Natural killer cell treated with Interleukin-12 subunit alpha and Interleukin-12 subunit beta and Interleukin-15 and Interleukin-18, amount 100 ng/mL, for 72 hours (primary cell): ENCODE measurements around the gene TEX13D. TPM values are rescaled to one million over a fixed set of nuclear protein-coding genes. Genes with fewer than 3 reads are reported as not detected.

Experiments used
- ATAC-seq, 2 donors: fragments of 150-1000 bp; cut with Tn5 transposase in 1 of 2; sonication (Bioruptor Pico), chemical (Tn5 transposase) in 1 of 2; 2 replicates each; pipeline ENCODE4 v1.10.0; 2021
- DNase-seq: peaks from one replicate; pipeline ENCODE4 v3.0.0; 2022; ENCODE audit warnings: low spot score
- H3K27ac Mint-ChIP-seq, 2 donors: 1 replicate in 1 of 2; 2 replicates in 1 of 2; pipeline ENCODE4 v1.8.0; 2022; ENCODE audit warnings: mixed read lengths in 2 of 2, mild to moderate bottlenecking in 1 of 2, moderate library complexity in 1 of 2
- H3K27me3 Mint-ChIP-seq, 2 donors: 1 replicate in 1 of 2; 2 replicates in 1 of 2; pipeline ENCODE4 v1.8.0; 2022; ENCODE audit warnings: mixed read lengths in 2 of 2
- H3K36me3 Mint-ChIP-seq: one replicate; pipeline ENCODE4 v1.8.0; 2022; ENCODE audit warnings: mixed read lengths
- H3K4me1 Mint-ChIP-seq, 2 donors: 1 replicate in 1 of 2; 2 replicates in 1 of 2; pipeline ENCODE4 v1.8.0; 2022; ENCODE audit warnings: low read depth in 2 of 2, mixed read lengths in 2 of 2, mild to moderate bottlenecking in 1 of 2
- H3K4me3 Mint-ChIP-seq: one replicate; pipeline ENCODE4 v1.8.0; 2022; ENCODE audit warnings: mixed read lengths
- H3K9me3 Mint-ChIP-seq: 2 replicates; pipeline ENCODE4 v1.8.0; 2022; ENCODE audit warnings: mixed read lengths
- total RNA-seq, 2 donors: library from RNA; stranded (reverse); gene quantifications; one replicate each; pipeline ENCODE4 v1.2.3, GENCODE V29; 2022

TEX13D gene
- total RNA-seq, 2 donors from 2014 or later = 1.6 TPM; not detected in 1

- peak overlapping the region; percentile 84 for H3K4me3 Mint-ChIP-seq
- H3K27ac Mint-ChIP-seq = peak overlapping the region; percentile 86 to 89
- peaks cover 41 to 60% of the 10 kb centered on the region in 2 donors for H3K4me1 Mint-ChIP-seq
- H3K36me3 Mint-ChIP-seq = no peaks in the 10 kb centered on the region
- no peaks in the 10 kb centered on the region for H3K9me3 Mint-ChIP-seq
- no peak for DNase-seq
- ATAC-seq = peak in 1 of 2 donors; percentile 10
- no peaks in the 10 kb centered on the region for H3K27me3 Mint-ChIP-seq
These were observed 9.1 kb downstream of the TEX13D start for GRCh38 chrX:124341396-124342132.

- Mint-ChIP-seq H3K36me3 (no peaks in the 10 kb centered on the region), H3K27ac (peak overlapping the region; percentile 86 to 89), H3K4me1 (peaks cover 41 to 60% of the 10 kb centered on the region in 2 donors), H3K4me3 (peak overlapping the region; percentile 84), H3K9me3 (no peaks in the 10 kb centered on the region), H3K27me3 (no peaks in the 10 kb centered on the region)
- DNase-seq (no peak), ATAC-seq (peak; percentile 29 to 40)
These were observed 9.9 kb downstream of the TEX13D start for GRCh38 chrX:124342174-124342867.

- Mint-ChIP-seq H3K36me3 (no peaks in the 10 kb centered on the region), H3K4me1 (peaks cover 41 to 62% of the 10 kb centered on the region in 2 donors), H3K27ac (peak overlapping the region; percentile 86 to 89), H3K9me3 (no peaks in the 10 kb centered on the region), H3K4me3 (peak overlapping the region; percentile 84), H3K27me3 (no peaks in the 10 kb centered on the region)
- ATAC-seq (no peak), DNase-seq (no peak)
These were observed 10.6 kb downstream of the TEX13D start for GRCh38 chrX:124343016-124343415.

GRCh38 chrX:124344246-124344645, 11.8 kb downstream of the TEX13D start:
- DNase-seq = no peak
- Mint-ChIP-seq H3K27me3 (no peaks in the 10 kb centered on the region), H3K36me3 (no peaks in the 10 kb centered on the region), H3K4me3 (peak overlapping the region; percentile 84), H3K4me1 (peaks cover 38 to 64% of the 10 kb centered on the region in 2 donors), H3K9me3 (no peaks in the 10 kb centered on the region), H3K27ac (peak overlapping the region; percentile 86 to 89)
- ATAC-seq = no peak

GRCh38 chrX:124346117-124346876, 13.8 kb downstream of the TEX13D start, which contains the start of gene SH2D1A:
Gene SH2D1A, plus strand, starts transcription at chrX:124346563. Its CDS starts 80 bp downstream, at chrX:124346643.
- no peaks in the 10 kb centered on the region for H3K9me3 Mint-ChIP-seq
- ATAC-seq = peak; percentile 68 to 72
- H3K4me1 Mint-ChIP-seq = peaks cover 33 to 55% of the 10 kb centered on the region in 2 donors
- peak within 1 kb of the TSS; percentile 86 to 89 for H3K27ac Mint-ChIP-seq
- H3K4me3 Mint-ChIP-seq = peak within 1 kb of the TSS; percentile 84
- no peak for DNase-seq
- H3K36me3 Mint-ChIP-seq = no peaks in the 10 kb centered on the region
- no peaks in the 10 kb centered on the region for H3K27me3 Mint-ChIP-seq

GRCh38 chrX:124346877-124347241, 14.4 kb downstream of the TEX13D start:
- H3K4me3 Mint-ChIP-seq = peak overlapping the region; percentile 84
- no peak for ATAC-seq
- H3K9me3 Mint-ChIP-seq = no peaks in the 10 kb centered on the region
- no peaks in the 10 kb centered on the region for H3K36me3 Mint-ChIP-seq
- no peak for DNase-seq
- H3K4me1 Mint-ChIP-seq = peaks cover 27 to 54% of the 10 kb centered on the region in 2 donors
- no peaks in the 10 kb centered on the region for H3K27me3 Mint-ChIP-seq
- peak overlapping the region; percentile 86 to 89 for H3K27ac Mint-ChIP-seq

- peak; percentile 70 for DNase-seq
- ATAC-seq = peak; percentile 55 to 65
- no peaks in the 10 kb centered on the region for H3K27me3 Mint-ChIP-seq
These were observed 14.8 kb downstream of the TEX13D start for GRCh38 chrX:124347242-124347641.

GRCh38 chrX:124348182-124348581, 15.7 kb downstream of the TEX13D start:
- no peaks in the 10 kb centered on the region for H3K36me3 Mint-ChIP-seq
- H3K27me3 Mint-ChIP-seq = no peaks in the 10 kb centered on the region
- peak overlapping the region; percentile 86 to 89 for H3K27ac Mint-ChIP-seq
- H3K4me3 Mint-ChIP-seq = peak overlapping the region; percentile 84
- peaks cover 24 to 49% of the 10 kb centered on the region in 2 donors for H3K4me1 Mint-ChIP-seq
- H3K9me3 Mint-ChIP-seq = no peaks in the 10 kb centered on the region
- ATAC-seq (no peak), DNase-seq (no peak)

More at GRCh38 chrX:124347242-124347641, 14.8 kb downstream of the TEX13D start:
- H3K36me3 Mint-ChIP-seq = no peaks in the 10 kb centered on the region
- H3K9me3 Mint-ChIP-seq = no peaks in the 10 kb centered on the region
- peaks cover 23 to 51% of the 10 kb centered on the region in 2 donors for H3K4me1 Mint-ChIP-seq
- H3K4me3 Mint-ChIP-seq = peak overlapping the region; percentile 84
- peak overlapping the region; percentile 86 to 89 for H3K27ac Mint-ChIP-seq

GRCh38 chrX:124348885-124349453, 16.5 kb downstream of the TEX13D start:
- H3K27ac Mint-ChIP-seq = peak overlapping the region; percentile 86 to 89
- H3K9me3 Mint-ChIP-seq = no peaks in the 10 kb centered on the region
- no peak for DNase-seq
- no peaks in the 10 kb centered on the region for H3K27me3 Mint-ChIP-seq
- no peaks in the 10 kb centered on the region for H3K36me3 Mint-ChIP-seq
- no peak for ATAC-seq
- peak overlapping the region; percentile 84 for H3K4me3 Mint-ChIP-seq
- H3K4me1 Mint-ChIP-seq = peaks cover 25 to 49% of the 10 kb centered on the region in 2 donors

GRCh38 chrX:124354648-124355047, 22.2 kb downstream of the TEX13D start:
- DNase-seq = no peak
- Mint-ChIP-seq H3K36me3 (no peaks in the 10 kb centered on the region), H3K27me3 (no peaks in the 10 kb centered on the region), H3K9me3 (no peaks in the 10 kb centered on the region), H3K4me3 (peak overlapping the region; percentile 84), H3K4me1 (peaks cover 29 to 61% of the 10 kb centered on the region in 2 donors), H3K27ac (peak overlapping the region; percentile 81 to 87)
- no peak for ATAC-seq

- H3K4me1 Mint-ChIP-seq = peaks cover 41 to 64% of the 10 kb centered on the region in 2 donors
- H3K36me3 Mint-ChIP-seq = peaks cover 8% of the 10 kb centered on the region
- peaks cover 0 to 3% of the 10 kb centered on the region in 2 donors for H3K27me3 Mint-ChIP-seq
- peak overlapping the region; percentile 86 to 92 for H3K27ac Mint-ChIP-seq
- H3K4me3 Mint-ChIP-seq = peak overlapping the region; percentile 84
- ATAC-seq = peak; percentile 21 to 64
- H3K9me3 Mint-ChIP-seq = no peaks in the 10 kb centered on the region
- DNase-seq = no peak
These were observed 26.4 kb downstream of the TEX13D start for GRCh38 chrX:124358800-124359383.

- Mint-ChIP-seq H3K9me3 (no peaks in the 10 kb centered on the region), H3K36me3 (peaks cover 8% of the 10 kb centered on the region), H3K27me3 (peaks cover 0 to 7% of the 10 kb centered on the region in 2 donors), H3K27ac (peak overlapping the region; percentile 87 to 88), H3K4me3 (peak overlapping the region; percentile 79), H3K4me1 (peaks cover 33 to 56% of the 10 kb centered on the region in 2 donors)
- ATAC-seq (peak; percentile 65 to 76), DNase-seq (no peak)
These were observed 29.6 kb downstream of the TEX13D start for GRCh38 chrX:124362072-124362471.

GRCh38 chrX:124362761-124363160, 30.3 kb downstream of the TEX13D start:
- Mint-ChIP-seq H3K9me3 (no peaks in the 10 kb centered on the region), H3K27me3 (peaks cover 0 to 7% of the 10 kb centered on the region in 2 donors), H3K4me1 (peaks cover 31 to 49% of the 10 kb centered on the region in 2 donors), H3K27ac (peak overlapping the region; percentile 87 to 88), H3K4me3 (peak overlapping the region; percentile 79), H3K36me3 (peaks cover 8% of the 10 kb centered on the region)
- DNase-seq = no peak
- peak; percentile 75 to 83 for ATAC-seq
